Effector memory CD4-positive, alpha-beta T cell (primary cell): ENCODE results near the gene EID2.
A peak's percentile ranks its signal among the peaks of the same experiment; 100 is the strongest.

Experiments used
- DNase-seq, 3 donors: peaks; one replicate each; pipeline ENCODE4 v3.0.0-alpha.2; 2020
- H3K27ac ChIP-seq: 2 replicates; pipeline ENCODE4 v1.7.0; 2013; ENCODE audit warnings: mild to moderate bottlenecking, low read length, moderate library complexity; ENCODE audit not compliant: insufficient read depth, poor library complexity, severe bottlenecking
- H3K27me3 ChIP-seq: replicated peaks from 2 replicates; pipeline ENCODE4 v1.7.0; 2013; ENCODE audit warnings: mild to moderate bottlenecking, low read length; ENCODE audit not compliant: insufficient read depth, control insufficient read depth, poor library complexity, severe bottlenecking
- H3K36me3 ChIP-seq: 2 replicates; pipeline ENCODE4 v1.7.0; 2013; ENCODE audit warnings: mild to moderate bottlenecking, low read length, moderate library complexity; ENCODE audit not compliant: control insufficient read depth, insufficient read depth
- H3K4me1 ChIP-seq: 2 replicates; pipeline ENCODE4 v1.7.0; 2013; ENCODE audit warnings: low read length, mild to moderate bottlenecking; ENCODE audit not compliant: control insufficient read depth, insufficient read depth, poor library complexity, severe bottlenecking
- H3K4me3 ChIP-seq: 2 replicates; pipeline ENCODE4 v1.7.0; 2013; ENCODE audit warnings: low read length, low read depth, mild to moderate bottlenecking; ENCODE audit not compliant: insufficient read depth, poor library complexity, severe bottlenecking
- H3K9me3 ChIP-seq: 2 replicates; pipeline ENCODE4 v1.7.0; 2013; ENCODE audit warnings: mild to moderate bottlenecking, low read length, moderate library complexity; ENCODE audit not compliant: control insufficient read depth

EID2 gene

GRCh38 chr19:39540333-39540673 is 342 bp upstream of the EID2 start:
- H3K27ac ChIP-seq, result no peak overlapping the region
- peak overlapping the region; percentile 97 for H3K4me3 ChIP-seq
- no peaks in the 10 kb centered on the region for H3K9me3 ChIP-seq
- no peaks in the 10 kb centered on the region for H3K36me3 ChIP-seq
- H3K27me3 ChIP-seq, result no peaks in the 10 kb centered on the region
- no peak for DNase-seq
- H3K4me1 ChIP-seq, result peaks cover 18% of the 10 kb centered on the region

- H3K9me3 ChIP-seq, result no peaks in the 10 kb centered on the region
- H3K4me1 ChIP-seq, result peaks cover 10% of the 10 kb centered on the region
- H3K27me3 ChIP-seq, result no peaks in the 10 kb centered on the region
- H3K36me3 ChIP-seq, result no peaks in the 10 kb centered on the region
- peak overlapping the region; percentile 99 for H3K27ac ChIP-seq
- H3K4me3 ChIP-seq, result peak overlapping the region; percentile 97
- DNase-seq, result no peak
These were observed 820 bp downstream of the EID2 start for GRCh38 chr19:39539165-39539517.

- peaks cover 9% of the 10 kb centered on the region for H3K4me1 ChIP-seq
- no peaks in the 10 kb centered on the region for H3K36me3 ChIP-seq
- H3K27ac ChIP-seq, result no peak overlapping the region
- H3K9me3 ChIP-seq, result no peaks in the 10 kb centered on the region
- no peak overlapping the region for H3K4me3 ChIP-seq
- DNase-seq, result no peak
- H3K27me3 ChIP-seq, result no peaks in the 10 kb centered on the region
These were observed 6.2 kb downstream of the EID2 start for GRCh38 chr19:39533791-39534190.

GRCh38 chr19:39533003-39533512 is 6.9 kb downstream of the EID2 start:
- no peaks in the 10 kb centered on the region for H3K27me3 ChIP-seq
- H3K4me1 ChIP-seq, result peaks cover 4% of the 10 kb centered on the region
- H3K36me3 ChIP-seq, result no peaks in the 10 kb centered on the region
- peak overlapping the region; percentile 84 for H3K4me3 ChIP-seq
- H3K9me3 ChIP-seq, result no peaks in the 10 kb centered on the region
- DNase-seq, result no peak
- H3K27ac ChIP-seq, result no peak overlapping the region

GRCh38 chr19:39532233-39533002 is 7.5 kb downstream of the EID2 start, which contains the start of gene EID2B:
TSS of gene EID2B (minus strand) at chr19:39532852. CDS start at chr19:39532802, 50 bp downstream.
- peak within 1 kb of the TSS; percentile 84 for H3K4me3 ChIP-seq
- DNase-seq, result peak; percentile 85 to 95 (median 94)
- no peaks in the 10 kb centered on the region for H3K9me3 ChIP-seq
- peaks cover 4% of the 10 kb centered on the region for H3K4me1 ChIP-seq
- H3K27ac ChIP-seq, result peak within 1 kb of the TSS; percentile 75
- H3K36me3 ChIP-seq, result no peaks in the 10 kb centered on the region
- no peaks in the 10 kb centered on the region for H3K27me3 ChIP-seq

GRCh38 chr19:39531834-39532232 is 8.1 kb downstream of the EID2 start:
- Histone ChIP-seq H3K4me3 (peak overlapping the region; percentile 84), H3K36me3 (no peaks in the 10 kb centered on the region), H3K27ac (peak overlapping the region; percentile 75), H3K4me1 (peaks cover 4% of the 10 kb centered on the region), H3K9me3 (no peaks in the 10 kb centered on the region), H3K27me3 (no peaks in the 10 kb centered on the region)
- DNase-seq, result no peak

- DNase-seq, result no peak
- Histone ChIP-seq H3K27ac (no peak overlapping the region), H3K27me3 (no peaks in the 10 kb centered on the region)
These were observed 14.8 kb downstream of the EID2 start for GRCh38 chr19:39525205-39525604.

GRCh38 chr19:39524495-39524894 is 15.5 kb downstream of the EID2 start:
- Histone ChIP-seq H3K9me3 (no peaks in the 10 kb centered on the region), H3K27me3 (no peaks in the 10 kb centered on the region), H3K4me1 (no peaks in the 10 kb centered on the region), H3K4me3 (no peak overlapping the region), H3K27ac (no peak overlapping the region), H3K36me3 (no peaks in the 10 kb centered on the region)
- no peak for DNase-seq

More at GRCh38 chr19:39525205-39525604, 14.8 kb downstream of the EID2 start:
- Histone ChIP-seq H3K9me3 (no peaks in the 10 kb centered on the region), H3K4me1 (no peaks in the 10 kb centered on the region), H3K4me3 (no peak overlapping the region), H3K36me3 (no peaks in the 10 kb centered on the region)

- peaks cover under 1% of the 10 kb centered on the region for H3K4me1 ChIP-seq
- no peaks in the 10 kb centered on the region for H3K9me3 ChIP-seq
- DNase-seq, result no peak
- H3K4me3 ChIP-seq, result no peak overlapping the region
- peaks cover 2% of the 10 kb centered on the region for H3K27me3 ChIP-seq
- H3K27ac ChIP-seq, result no peak overlapping the region
- H3K36me3 ChIP-seq, result no peaks in the 10 kb centered on the region
These were observed 19.1 kb downstream of the EID2 start for GRCh38 chr19:39520541-39521484.

GRCh38 chr19:39518975-39519374 is 21.0 kb downstream of the EID2 start:
- Histone ChIP-seq H3K9me3 (no peaks in the 10 kb centered on the region), H3K27ac (no peak overlapping the region), H3K36me3 (no peaks in the 10 kb centered on the region), H3K4me1 (peaks cover 14% of the 10 kb centered on the region), H3K27me3 (peaks cover 20% of the 10 kb centered on the region), H3K4me3 (no peak overlapping the region)
- DNase-seq, result no peak
